ENCODE results near the gene BARX2. TPM values are rescaled to one million over a fixed set of nuclear protein-coding genes. Genes with fewer than 3 reads are reported as not detected.

Gene BARX2
- total RNA-seq, 1 donor from 2014 or later, result 0.41 TPM

GRCh38 chr11:129408865-129409444 lies 33.3 kb downstream of the BARX2 start:
- Histone ChIP-seq H3K9me3 (no peaks in the 10 kb centered on the region), H3K4me3 (no peak overlapping the region), H3K27ac (no peak overlapping the region), H3K27me3 (ENCODE audit: low read depth) (no peaks in the 10 kb centered on the region), H3K36me3 (no peaks in the 10 kb centered on the region), H3K4me1 (no peaks in the 10 kb centered on the region)
- ATAC-seq, result no peak
- no peak for TF ChIP-seq CTCF (IDR thresholded peaks at IDR 0.05)
- no peak for DNase-seq
- intact Hi-C loops (cut with DNase I), result no loop called here

- Histone ChIP-seq H3K4me3 (no peak overlapping the region), H3K4me1 (no peaks in the 10 kb centered on the region), H3K27me3 (ENCODE audit: low read depth) (no peaks in the 10 kb centered on the region), H3K36me3 (no peaks in the 10 kb centered on the region), H3K27ac (no peak overlapping the region), H3K9me3 (no peaks in the 10 kb centered on the region)
- TF ChIP-seq CTCF (IDR thresholded peaks at IDR 0.05), result no peak
- intact Hi-C loops (cut with DNase I), result no loop called here
- no peak for DNase-seq
- no peak for ATAC-seq
Observed at GRCh38 chr11:129410395-129410960, 34.8 kb downstream of the BARX2 start.

- DNase-seq (no peak), ATAC-seq (no peak)
- H3K27me3 ChIP-seq (ENCODE audit: low read depth), result no peaks in the 10 kb centered on the region
- no peak overlapping the region for H3K27ac ChIP-seq
- H3K9me3 ChIP-seq, result no peaks in the 10 kb centered on the region
- intact Hi-C loops (cut with DNase I), result no loop called here
- no peak overlapping the region for H3K4me3 ChIP-seq
- no peak for TF ChIP-seq CTCF (IDR thresholded peaks at IDR 0.05)
- no peaks in the 10 kb centered on the region for H3K4me1 ChIP-seq
- no peaks in the 10 kb centered on the region for H3K36me3 ChIP-seq
Observed at GRCh38 chr11:129412494-129412893, 36.8 kb downstream of the BARX2 start.

GRCh38 chr11:129414144-129414872 lies 38.7 kb downstream of the BARX2 start:
- Histone ChIP-seq H3K4me1 (no peaks in the 10 kb centered on the region), H3K36me3 (no peaks in the 10 kb centered on the region), H3K9me3 (no peaks in the 10 kb centered on the region), H3K27ac (no peak overlapping the region), H3K27me3 (ENCODE audit: low read depth) (no peaks in the 10 kb centered on the region), H3K4me3 (no peak overlapping the region)
- intact Hi-C loops (cut with DNase I), result no loop called here
- no peak for TF ChIP-seq CTCF (IDR thresholded peaks at IDR 0.05)
- ATAC-seq (no peak), DNase-seq (no peak)

GRCh38 chr11:129416080-129416820 lies 40.6 kb downstream of the BARX2 start:
- Histone ChIP-seq H3K4me1 (no peaks in the 10 kb centered on the region), H3K27me3 (ENCODE audit: low read depth) (no peaks in the 10 kb centered on the region), H3K36me3 (no peaks in the 10 kb centered on the region), H3K27ac (no peak overlapping the region), H3K4me3 (no peak overlapping the region), H3K9me3 (no peaks in the 10 kb centered on the region)
- TF ChIP-seq CTCF (IDR thresholded peaks at IDR 0.05), result no peak
- no peak for DNase-seq
- intact Hi-C loops (cut with DNase I), result no loop called here
- ATAC-seq, result peak in 1 of 2 donors; percentile 46

Data from lower lobe of right lung (tissue), 2 donors.